ENCODE results near the gene FAM180A.
"Not testable (repeated sequence)": the region's sequence is repeated elsewhere in the genome, so short reads cannot be mapped to it uniquely, and the experiment has no call there.

Gene FAM180A

GRCh38 chr7:135715055-135715522 lies 33.5 kb downstream of the FAM180A start:
- DNase-seq (ENCODE audit: low spot score): no peak
- peak; percentile 30 for FAIRE-seq

- peak; percentile 21 for DNase-seq (ENCODE audit: low spot score)
Observed at GRCh38 chr7:135714534-135715009, 34.0 kb downstream of the FAM180A start.

GRCh38 chr7:135713836-135714470 lies 34.7 kb downstream of the FAM180A start:
- DNase-seq (ENCODE audit: low spot score): no peak
- FAIRE-seq: no peak

More at GRCh38 chr7:135714534-135715009, 34.0 kb downstream of the FAM180A start:
- no peak for FAIRE-seq

- no peak for FAIRE-seq
Observed at GRCh38 chr7:135712796-135713195, 35.8 kb downstream of the FAM180A start.

GRCh38 chr7:135712182-135712782 lies 36.3 kb downstream of the FAM180A start:
- DNase-seq (ENCODE audit: low spot score): no peak
- no peak for FAIRE-seq

More at GRCh38 chr7:135712796-135713195, 35.8 kb downstream of the FAM180A start:
- no peak for DNase-seq (ENCODE audit: low spot score)

GRCh38 chr7:135711139-135711469 lies 37.5 kb downstream of the FAM180A start:
- FAIRE-seq (no peak), DNase-seq (ENCODE audit: low spot score) (no peak)

- DNase-seq (ENCODE audit: low spot score): peak; percentile 33
- no peak for FAIRE-seq
Observed at GRCh38 chr7:135710417-135711138, 38.0 kb downstream of the FAM180A start.

- no peak for FAIRE-seq
- DNase-seq (ENCODE audit: low spot score): no peak
Observed at GRCh38 chr7:135709508-135709907, 39.1 kb downstream of the FAM180A start.

- no peak for DNase-seq (ENCODE audit: low spot score)
- no peak for FAIRE-seq
Observed at GRCh38 chr7:135708041-135708440, 40.6 kb downstream of the FAM180A start.

- DNase-seq (ENCODE audit: low spot score) (no peak), FAIRE-seq (no peak)
Observed at GRCh38 chr7:135707570-135707966, 41.0 kb downstream of the FAM180A start.

GRCh38 chr7:135706858-135707569 lies 41.6 kb downstream of the FAM180A start:
- DNase-seq (ENCODE audit: low spot score) (no peak), FAIRE-seq (no peak)

- FAIRE-seq (no peak), DNase-seq (ENCODE audit: low spot score) (no peak)
Observed at GRCh38 chr7:135706038-135706742, 42.4 kb downstream of the FAM180A start.

- no peak for FAIRE-seq
- no peak for DNase-seq (ENCODE audit: low spot score)
Observed at GRCh38 chr7:135704698-135705097, 43.9 kb downstream of the FAM180A start.

GRCh38 chr7:135704074-135704473 lies 44.5 kb downstream of the FAM180A start:
- no peak for DNase-seq (ENCODE audit: low spot score)
- FAIRE-seq: no peak

- FAIRE-seq (no peak), DNase-seq (ENCODE audit: low spot score) (no peak)
Observed at GRCh38 chr7:135697276-135698049, 51.1 kb downstream of the FAM180A start.

GRCh38 chr7:135693558-135693957 lies 55.1 kb downstream of the FAM180A start:
- FAIRE-seq (no peak), DNase-seq (ENCODE audit: low spot score) (no peak)

GRCh38 chr7:135692606-135693005 lies 56.0 kb downstream of the FAM180A start:
- not testable (repeated sequence) for DNase-seq (ENCODE audit: low spot score); FAIRE-seq

- no peak for DNase-seq (ENCODE audit: low spot score)
- FAIRE-seq: no peak
Observed at GRCh38 chr7:135692055-135692454, 56.6 kb downstream of the FAM180A start.

GRCh38 chr7:135690566-135690965 lies 58.0 kb downstream of the FAM180A start:
- no peak for FAIRE-seq
- peak; percentile 23 for DNase-seq (ENCODE audit: low spot score)

- DNase-seq (ENCODE audit: low spot score) (no peak), FAIRE-seq (no peak)
Observed at GRCh38 chr7:135687466-135687865, 61.1 kb downstream of the FAM180A start.
